ENCODE measurements around the gene MOSPD2. TPM values are rescaled to one million over a fixed set of nuclear protein-coding genes. Genes with fewer than 3 reads are reported as not detected.

MOSPD2 gene
- total and polyA plus RNA-seq, 2 of the 8 experiments (the other 6 are each of a cell fraction or from before 2014, with no cell fraction given) = 4.5 to 12.1 TPM

GRCh38 chrX:14920196-14920595 lies 47.0 kb downstream of the MOSPD2 start:
- no peaks in the 10 kb centered on the region for H4K20me1 ChIP-seq (replicated peaks in 1 of 2; ENCODE audit: control insufficient read depth in 1 of 2, insufficient read depth in 2 of 2, low read length in 2 of 2)
- no peak overlapping the region for H3K23ac ChIP-seq (ENCODE audit: insufficient read length)
- no peaks in the 10 kb centered on the region for H3K79me2 ChIP-seq (ENCODE audit: control insufficient read depth in 1 of 2, insufficient read depth in 2 of 2, low read length in 2 of 2)
- H2BK12ac ChIP-seq (ENCODE audit: low read depth, low read length) = no peak overlapping the region
- peaks cover 0 to 15% (median 0%) of the 10 kb centered on the region in 4 experiments; a peak in 4 of 8 replicates for H3K36me3 ChIP-seq (ENCODE audit: control insufficient read depth in 2 of 4, insufficient read depth in 4 of 4, low read length in 3 of 4)
- no peak overlapping the region for H3K4me3 ChIP-seq (ENCODE audit: extremely low read depth in 1 of 4, insufficient read depth in 2 of 4, low read depth in 3 of 4, low read length in 4 of 4)
- H2AFZ ChIP-seq (ENCODE audit: low read length) = no peak overlapping the region
- DNase-seq (ENCODE audit: low read depth in 1 of 2, low spot score in 2 of 2) (no peak), FAIRE-seq (no peak)
- H3K27me3 ChIP-seq (replicated peaks in 1 of 4; ENCODE audit: control insufficient read depth in 3 of 4, extremely low read depth in 1 of 4, insufficient read depth in 3 of 4, low read length in 3 of 4) = no peaks in the 10 kb centered on the region
- 100% methylated on average over 1 of the region's 2 CpGs; no CpG with 5 or more reads in 1 of the 2 experiments for WGBS, 2 experiments (ENCODE audit: extremely low coverage in 1 of 2, insufficient coverage in 1 of 2, insufficient read length in 1 of 2, insufficient replicate concordance in 2 of 2, low coverage in 1 of 2, low lambda C conversion rate in 2 of 2, missing lambda C conversion rate in 1 of 2)
- H2AK5ac ChIP-seq (ENCODE audit: low read depth, low read length) = no peak overlapping the region
- H4K91ac ChIP-seq (replicated peaks; ENCODE audit: insufficient read length, low read length) = no peak overlapping the region
- no peak overlapping the region for H4K5ac ChIP-seq (ENCODE audit: insufficient read length, low read depth, low read length)
- no peaks in the 10 kb centered on the region for H3K9me3 ChIP-seq (ENCODE audit: insufficient read depth in 2 of 2, low read depth in 1 of 2, low read length in 1 of 2)
- no peak overlapping the region for H3K14ac ChIP-seq (ENCODE audit: insufficient read length)
- no peak overlapping the region for H4K8ac ChIP-seq (ENCODE audit: extremely low read depth, insufficient read depth, low read length)
- POLR2A ChIA-PET (ENCODE audit: partially characterized antibody) = no interaction called here
- H3K79me1 ChIP-seq (ENCODE audit: low read depth, low read length) = no peaks in the 10 kb centered on the region
- H2BK120ac ChIP-seq (replicated peaks; ENCODE audit: low read depth, low read length) = no peak overlapping the region
- no peak overlapping the region for H3K56ac ChIP-seq (replicated peaks; ENCODE audit: insufficient read length, low read depth, low read length)
- no peaks in the 10 kb centered on the region for H3K23me2 ChIP-seq (ENCODE audit: low read depth, low read length)
- no peak overlapping the region for H2BK5ac ChIP-seq (ENCODE audit: low read depth, low read length)
- H3K27ac ChIP-seq (ENCODE audit: low read depth, low read length) = no peak overlapping the region
- TF ChIP-seq RNF2 (IDR thresholded peaks at IDR 0.05; ENCODE audit: borderline replicate concordance, low read depth, low read length, missing control alignments, poor library complexity, severe bottlenecking) = no peak
- H3K4me2 ChIP-seq (ENCODE audit: insufficient read depth in 1 of 2, low read depth in 2 of 2, low read length in 2 of 2) = no peak overlapping the region
- no peak overlapping the region for H3K18ac ChIP-seq (ENCODE audit: extremely low read depth, low read length)
- CTCF ChIA-PET (ENCODE audit: partially characterized antibody) = no interaction called here
- H3K4me1 ChIP-seq (replicated peaks in 1 of 4; ENCODE audit: control insufficient read depth in 3 of 4, insufficient read depth in 4 of 4, low read length in 3 of 4) = no peaks in the 10 kb centered on the region
- no peak overlapping the region for H2BK15ac ChIP-seq (ENCODE audit: low read length)
- H3K4ac ChIP-seq (replicated peaks; ENCODE audit: insufficient read length, low read depth, low read length) = no peak overlapping the region
- no peak overlapping the region for H3K9ac ChIP-seq (replicated peaks in 1 of 4; ENCODE audit: extremely low read depth in 1 of 4, low read depth in 3 of 4, low read length in 3 of 4)
- H2BK20ac ChIP-seq (ENCODE audit: low read length) = no peak overlapping the region

All from H1 (cell line).